ENCODE data around the gene NHS.

GRCh38 chrX:17560385-17560784 is 185.4 kb downstream of the NHS start:
- TF ChIP-seq, protein P1, sequence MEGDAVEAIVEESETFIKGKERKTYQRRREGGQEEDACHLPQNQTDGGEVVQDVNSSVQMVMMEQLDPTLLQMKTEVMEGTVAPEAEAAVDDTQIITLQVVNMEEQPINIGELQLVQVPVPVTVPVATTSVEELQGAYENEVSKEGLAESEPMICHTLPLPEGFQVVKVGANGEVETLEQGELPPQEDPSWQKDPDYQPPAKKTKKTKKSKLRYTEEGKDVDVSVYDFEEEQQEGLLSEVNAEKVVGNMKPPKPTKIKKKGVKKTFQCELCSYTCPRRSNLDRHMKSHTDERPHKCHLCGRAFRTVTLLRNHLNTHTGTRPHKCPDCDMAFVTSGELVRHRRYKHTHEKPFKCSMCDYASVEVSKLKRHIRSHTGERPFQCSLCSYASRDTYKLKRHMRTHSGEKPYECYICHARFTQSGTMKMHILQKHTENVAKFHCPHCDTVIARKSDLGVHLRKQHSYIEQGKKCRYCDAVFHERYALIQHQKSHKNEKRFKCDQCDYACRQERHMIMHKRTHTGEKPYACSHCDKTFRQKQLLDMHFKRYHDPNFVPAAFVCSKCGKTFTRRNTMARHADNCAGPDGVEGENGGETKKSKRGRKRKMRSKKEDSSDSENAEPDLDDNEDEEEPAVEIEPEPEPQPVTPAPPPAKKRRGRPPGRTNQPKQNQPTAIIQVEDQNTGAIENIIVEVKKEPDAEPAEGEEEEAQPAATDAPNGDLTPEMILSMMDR (IDR thresholded peaks at IDR 0.05; ENCODE audit: borderline replicate concordance, extremely low read depth, low read length, poor library complexity, severe bottlenecking) = no peak
- no peak for TF ChIP-seq EZH2 (IDR thresholded peaks at IDR 0.05; ENCODE audit: borderline replicate concordance, low read depth, low read length, severe bottlenecking)
